OCI-LY3 (cell line): Measurements from ENCODE around the gene CFAP221.

Experiments
- H2AFZ ChIP-seq: fragments of 200-600, 300-600 bp; shearing (Covaris generic); 2 replicates; pipeline ENCODE4 v1.6.0; 2014; ENCODE audit warnings: antibody characterized with exemption, low read depth, low read length
- H3K27ac ChIP-seq: fragments of 200-600, 300-600 bp; sonication (generic); 2 replicates; pipeline ENCODE4 v1.5.1; 2014; ENCODE audit warnings: mild to moderate bottlenecking, low read length, moderate library complexity, mixed read lengths
- H3K27me3 ChIP-seq: fragments of 200-600, 300-600 bp; sonication (generic); 2 replicates; pipeline ENCODE4 v1.6.1; 2014; ENCODE audit warnings: low read depth, low read length, mixed read lengths
- H3K36me3 ChIP-seq: fragments of 200-600, 300-600 bp; sonication (generic); replicated peaks from 2 replicates; pipeline ENCODE3; 2014; ENCODE audit warnings: low read depth, low read length, mixed read lengths
- H3K4me1 ChIP-seq: fragments of 300-600, 200-600 bp; sonication (generic); 2 replicates; pipeline ENCODE4 v1.6.1; 2014; ENCODE audit warnings: low read length, mixed read lengths
- H3K4me2 ChIP-seq: fragments of 200-600, 300-600 bp; sonication (generic); 2 replicates; pipeline ENCODE4 v1.6.1; 2014; ENCODE audit warnings: low read length, mixed read lengths
- H3K4me3 ChIP-seq: fragments of 300-600, 200-600 bp; sonication (generic); 2 replicates; pipeline ENCODE4 v1.5.1; 2014; ENCODE audit warnings: antibody characterized with exemption, mild to moderate bottlenecking, low read length, moderate library complexity
- H3K79me2 ChIP-seq: fragments of 300-600, 200-600 bp; shearing (Covaris generic); 2 replicates; pipeline ENCODE4 v1.6.1; 2014; ENCODE audit warnings: mild to moderate bottlenecking, low read length, mixed read lengths
- H3K9ac ChIP-seq: fragments of 300-600, 200-600 bp; shearing (Covaris generic); 2 replicates; pipeline ENCODE4 v1.6.0; 2014; ENCODE audit warnings: mild to moderate bottlenecking, low read length, moderate library complexity
- H3K9me3 ChIP-seq: fragments of 200-600, 300-600 bp; shearing (Covaris generic); 2 replicates; pipeline ENCODE4 v1.6.1; 2014; ENCODE audit warnings: low read length, mixed read lengths; ENCODE audit not compliant: insufficient read depth
- H4K20me1 ChIP-seq: fragments of 200-600, 300-600 bp; sonication (generic); 2 replicates; pipeline ENCODE4 v1.6.1; 2016; ENCODE audit warnings: low read length, mixed read lengths; ENCODE audit not compliant: insufficient read depth
- CTCF ChIP-seq: fragments of 200-600, 300-600 bp; sonication (generic); IDR thresholded peaks from 2 replicates; pipeline ENCODE4 v1.5.1; 2014; ENCODE audit warnings: antibody characterized with exemption, low read length, low read depth
- EZH2phosphoT487 ChIP-seq: fragments of 200-600 bp; shearing (Covaris generic); IDR thresholded peaks from 2 replicates; pipeline ENCODE4 v1.6.1; 2018; ENCODE audit warnings: antibody characterized with exemption, mixed run types, low read depth

CFAP221 gene

GRCh38 chr2:119696005-119696404, 151.8 kb downstream of the CFAP221 start:
- no peaks in the 10 kb centered on the region for H3K36me3 ChIP-seq
- peaks cover 29% of the 10 kb centered on the region for H3K4me1 ChIP-seq
- no peaks in the 10 kb centered on the region for H3K9me3 ChIP-seq
- no peaks in the 10 kb centered on the region for H3K79me2 ChIP-seq
- H3K4me2 ChIP-seq: no peak overlapping the region
- H3K9ac ChIP-seq: no peak overlapping the region
- H3K27me3 ChIP-seq: no peaks in the 10 kb centered on the region
- TF ChIP-seq EZH2phosphoT487: no peak
- TF ChIP-seq CTCF: no peak
- no peaks in the 10 kb centered on the region for H4K20me1 ChIP-seq
- no peak overlapping the region for H3K27ac ChIP-seq
- H3K4me3 ChIP-seq: no peak overlapping the region
- H2AFZ ChIP-seq: no peak overlapping the region

GRCh38 chr2:119696494-119697030, 152.3 kb downstream of the CFAP221 start:
- peaks cover 29% of the 10 kb centered on the region for H3K4me1 ChIP-seq
- H4K20me1 ChIP-seq: no peaks in the 10 kb centered on the region
- H3K27ac ChIP-seq: no peak overlapping the region; the same call in 1 of the 2 replicates

GRCh38 chr2:119697290-119698020, 153.2 kb downstream of the CFAP221 start:
- H3K4me3 ChIP-seq: peak overlapping the region; percentile 48
- peak overlapping the region; percentile 68; the same call in 1 of the 2 replicates for H2AFZ ChIP-seq
- no peaks in the 10 kb centered on the region for H3K79me2 ChIP-seq
- H3K9ac ChIP-seq: peak overlapping the region; percentile 59
- peak overlapping the region; percentile 79 for H3K27ac ChIP-seq
- peak overlapping the region; percentile 68 for H3K4me2 ChIP-seq
- no peaks in the 10 kb centered on the region for H3K36me3 ChIP-seq
- TF ChIP-seq EZH2phosphoT487 (no peak), CTCF (no peak)
- H4K20me1 ChIP-seq: no peaks in the 10 kb centered on the region
- H3K9me3 ChIP-seq: no peaks in the 10 kb centered on the region
- 0 out of 2 replicates have a peak, but pooled peaks cover 2% of the 10 kb centered on the region for H3K27me3 ChIP-seq
- H3K4me1 ChIP-seq: peaks cover 29% of the 10 kb centered on the region

More at GRCh38 chr2:119696494-119697030, 152.3 kb downstream of the CFAP221 start:
- Histone ChIP-seq H3K36me3 (no peaks in the 10 kb centered on the region), H3K27me3 (no peaks in the 10 kb centered on the region), H3K79me2 (no peaks in the 10 kb centered on the region), H3K4me2 (peak overlapping the region; percentile 68), H3K9me3 (no peaks in the 10 kb centered on the region), H2AFZ (no peak overlapping the region), H3K9ac (peak overlapping the region; percentile 49; the same call in 1 of the 2 replicates), H3K4me3 (peak overlapping the region; percentile 48; the same call in 1 of the 2 replicates)
- TF ChIP-seq EZH2phosphoT487 (no peak), CTCF (no peak)

DNA sequence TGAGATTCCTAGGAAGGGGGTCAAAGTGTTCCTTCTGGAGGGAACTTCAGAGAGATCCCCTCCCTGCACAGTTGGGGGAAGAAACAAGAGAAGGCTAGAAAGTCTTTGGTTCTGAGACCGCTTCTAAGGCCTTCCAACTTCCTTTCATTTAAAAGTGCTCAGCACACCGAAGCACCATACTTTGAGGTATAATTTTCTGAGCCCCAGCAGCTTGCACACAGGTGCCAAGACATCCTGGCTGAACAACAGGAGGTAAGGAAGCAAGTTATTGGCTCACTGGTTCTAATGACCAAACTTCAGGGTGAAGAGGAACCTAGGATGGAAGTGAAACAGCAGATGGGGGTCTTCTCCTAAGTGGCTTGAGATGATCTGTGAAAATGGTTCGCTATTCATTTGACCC, 154.0 kb downstream of the CFAP221 start:
- H3K9me3 ChIP-seq: no peaks in the 10 kb centered on the region
- peak overlapping the region; percentile 48 for H3K4me3 ChIP-seq
- peak overlapping the region; percentile 79 for H3K27ac ChIP-seq
- H4K20me1 ChIP-seq: no peaks in the 10 kb centered on the region
- H3K4me1 ChIP-seq: peaks cover 32% of the 10 kb centered on the region
- 0 out of 2 replicates have a peak, but pooled peaks cover 2% of the 10 kb centered on the region for H3K27me3 ChIP-seq
- peak overlapping the region; percentile 59 for H3K9ac ChIP-seq
- TF ChIP-seq CTCF (no peak), EZH2phosphoT487 (no peak)
- H3K79me2 ChIP-seq: no peaks in the 10 kb centered on the region
- peak overlapping the region; percentile 68 for H3K4me2 ChIP-seq
- peak overlapping the region; percentile 68 for H2AFZ ChIP-seq
- no peaks in the 10 kb centered on the region for H3K36me3 ChIP-seq
